H4 (cell line): ENCODE results near the gene DROSHA. TPM values are rescaled to one million over a fixed set of nuclear protein-coding genes. Genes with fewer than 3 reads are reported as not detected.

ENCODE experiments used
- DNase-seq: peaks from one replicate; pipeline ENCODE4 v3.0.0-alpha.2; 2015; ENCODE audit warnings: low spot score
- total RNA-seq: library from RNA; depleted of rRNA; stranded (reverse); fragments of >200 nt; shearing (Covaris generic); gene quantifications from 2 replicates; pipeline ENCODE4 v1.2.3, GENCODE V29; 2014

The DROSHA gene
- total RNA-seq, 1 experiment from 2014 or later: 42.5 TPM

DNA sequence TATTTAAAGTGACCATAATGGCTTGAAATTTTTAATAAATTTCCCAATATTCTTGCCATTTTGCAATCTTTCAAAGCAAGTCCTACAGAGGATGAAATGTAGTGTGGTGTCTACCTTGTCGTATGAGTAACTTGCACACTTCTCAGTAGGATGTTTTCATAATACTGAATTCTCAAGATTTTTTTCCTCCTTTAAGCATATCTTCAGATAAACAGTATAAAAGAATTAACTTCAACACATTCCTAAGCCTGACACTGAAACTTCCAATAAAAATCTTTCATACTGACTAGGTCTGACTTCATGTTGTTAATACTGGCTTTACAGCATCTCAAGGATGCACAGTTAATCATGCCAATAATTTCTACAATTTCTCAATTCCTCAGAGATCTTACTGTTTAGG is 62.0 kb downstream of the DROSHA start:
- no peak for DNase-seq

DNA sequence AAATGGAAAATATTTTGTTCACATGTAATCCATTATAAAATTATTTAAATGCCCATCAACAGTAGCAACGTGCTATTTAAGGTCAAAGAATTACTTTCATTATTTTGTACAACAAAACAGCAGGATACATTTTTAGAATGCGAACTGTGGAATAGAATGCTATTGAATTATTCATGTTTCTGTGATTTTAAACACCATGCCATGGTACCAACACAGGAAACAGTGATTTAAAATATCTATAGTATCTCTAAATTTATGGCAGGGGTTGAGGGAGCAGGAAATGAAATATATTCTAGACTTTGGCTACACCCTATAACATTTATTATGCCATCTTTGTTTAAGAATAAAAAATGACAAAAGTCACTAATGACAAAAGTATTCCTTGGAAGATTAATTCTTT is 62.4 kb downstream of the DROSHA start:
- no peak for DNase-seq

GRCh38 chr5:31465291-31465690 is 66.6 kb downstream of the DROSHA start:
- no peak for DNase-seq

DNA sequence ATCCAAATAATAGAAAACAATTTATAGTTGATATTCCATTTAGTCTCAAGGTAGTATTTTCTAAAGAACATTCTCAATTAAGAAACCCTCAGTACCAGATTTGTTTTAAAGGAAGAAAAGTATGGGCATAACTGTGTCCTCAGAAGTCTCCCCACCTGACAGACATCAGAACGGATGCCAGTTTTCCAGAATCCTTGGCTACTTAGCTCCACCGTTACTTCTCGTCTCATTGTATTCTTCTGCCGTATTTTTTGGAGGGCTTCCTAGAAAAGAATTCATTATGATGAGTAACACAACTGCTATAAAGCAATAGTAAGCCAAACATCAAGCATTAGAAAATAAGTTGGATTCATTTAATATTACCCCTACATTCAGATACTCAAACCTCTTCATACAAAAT is 67.8 kb downstream of the DROSHA start:
- no peak for DNase-seq

DNA sequence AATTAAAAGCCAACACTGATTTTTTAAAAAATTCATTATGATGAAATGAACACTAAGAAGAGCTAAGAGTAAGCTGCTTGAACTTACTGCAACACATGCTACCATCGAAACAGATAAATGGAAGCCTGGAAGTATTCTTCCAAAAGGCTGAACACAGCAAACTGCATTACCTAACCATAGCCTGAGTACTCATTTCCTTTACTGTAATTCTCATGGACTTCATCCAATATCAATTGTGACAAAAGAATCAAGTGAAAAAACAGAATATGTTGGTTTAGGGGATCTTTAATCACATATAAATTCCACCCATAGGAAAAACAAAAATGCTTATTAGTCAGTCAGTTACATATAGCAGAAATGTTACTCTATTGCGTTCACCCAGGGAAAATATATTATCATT is 68.5 kb downstream of the DROSHA start:
- no peak for DNase-seq

DNA sequence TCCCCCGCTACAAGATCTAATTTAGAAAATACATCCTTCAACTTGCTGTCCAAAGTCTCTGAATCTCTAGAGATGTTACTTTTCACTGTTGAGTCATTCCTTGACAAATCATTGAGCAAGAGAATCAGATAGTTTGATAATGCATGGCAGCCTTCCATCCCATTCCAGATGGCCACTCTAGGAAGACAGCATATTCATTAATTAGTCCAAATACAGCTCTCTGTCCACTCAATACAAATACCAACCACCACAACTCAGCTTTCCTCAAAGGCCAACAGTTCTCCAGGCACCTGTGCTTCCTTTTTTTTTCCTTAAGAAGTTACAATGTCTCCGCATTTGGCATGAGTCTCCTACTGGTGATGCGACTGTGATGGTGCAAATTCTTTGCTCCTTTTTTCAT is 72.3 kb downstream of the DROSHA start:
- DNase-seq: no peak

- DNase-seq: no peak
Observed at GRCh38 chr5:31455172-31455571, 76.7 kb downstream of the DROSHA start.

GRCh38 chr5:31453522-31453921 is 78.4 kb downstream of the DROSHA start:
- no peak for DNase-seq

GRCh38 chr5:31452314-31452713 is 79.6 kb downstream of the DROSHA start:
- no peak for DNase-seq

DNA sequence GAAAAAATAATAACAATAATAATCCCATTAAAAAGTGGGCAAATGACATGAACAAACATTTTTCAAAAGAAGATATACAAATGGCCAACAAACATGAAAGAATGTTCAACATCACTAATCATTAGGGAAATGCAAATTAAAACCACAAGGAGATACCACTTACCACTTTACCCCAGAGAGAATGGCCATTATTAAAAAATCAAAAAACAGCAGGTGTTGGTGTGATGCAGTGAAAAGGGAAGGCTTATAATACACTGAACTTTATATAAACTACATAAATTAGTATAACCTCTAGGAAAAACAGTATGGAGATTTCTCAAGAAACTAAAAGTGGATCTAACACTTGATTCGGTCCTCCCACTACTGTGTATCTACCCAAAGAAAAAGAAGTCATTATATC is 81.9 kb downstream of the DROSHA start:
- DNase-seq: no peak

GRCh38 chr5:31449174-31449573 is 82.7 kb downstream of the DROSHA start:
- no peak for DNase-seq

GRCh38 chr5:31445041-31445600 is 86.8 kb downstream of the DROSHA start:
- DNase-seq: no peak

GRCh38 chr5:31443572-31443971 is 88.3 kb downstream of the DROSHA start:
- DNase-seq: no peak

DNA sequence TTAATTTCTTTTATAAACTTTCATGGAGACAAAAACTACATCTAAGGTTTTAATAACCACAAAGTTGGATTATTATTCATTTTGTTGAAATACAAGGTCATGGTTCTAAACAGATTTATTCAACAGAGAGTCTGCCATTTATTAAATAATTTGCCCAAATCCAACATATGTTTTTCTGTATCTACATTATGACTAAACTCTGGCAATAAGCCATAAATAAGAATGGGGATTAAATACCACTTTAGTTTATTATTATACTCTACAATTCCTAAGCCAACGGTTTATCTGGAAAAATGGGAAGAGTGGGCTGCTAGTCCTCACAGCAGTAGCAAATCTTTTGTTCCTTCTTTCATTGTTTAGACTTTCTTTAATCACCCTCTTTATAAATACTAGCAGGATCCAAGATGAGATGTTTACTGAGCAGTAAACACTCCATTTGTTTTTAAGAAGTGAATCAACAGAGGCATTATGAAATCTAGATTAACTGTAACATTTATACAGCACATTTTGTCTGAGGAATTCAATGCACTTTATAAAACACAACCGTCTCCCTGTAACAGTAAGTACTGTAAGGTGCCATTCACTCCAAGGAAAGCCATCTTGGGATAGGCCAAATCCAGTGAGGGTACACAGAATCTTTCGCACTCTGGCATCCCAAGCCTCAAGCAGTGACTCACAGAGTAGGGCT is 89.7 kb downstream of the DROSHA start:
- DNase-seq: peak; percentile 16

GRCh38 chr5:31436851-31437250 is 95.0 kb downstream of the DROSHA start:
- no peak for DNase-seq

- DNase-seq: no peak
Observed at GRCh38 chr5:31435730-31436129, 96.2 kb downstream of the DROSHA start.

GRCh38 chr5:31434898-31435297 is 97.0 kb downstream of the DROSHA start:
- no peak for DNase-seq

GRCh38 chr5:31433229-31433628 is 98.7 kb downstream of the DROSHA start:
- no peak for DNase-seq

DNA sequence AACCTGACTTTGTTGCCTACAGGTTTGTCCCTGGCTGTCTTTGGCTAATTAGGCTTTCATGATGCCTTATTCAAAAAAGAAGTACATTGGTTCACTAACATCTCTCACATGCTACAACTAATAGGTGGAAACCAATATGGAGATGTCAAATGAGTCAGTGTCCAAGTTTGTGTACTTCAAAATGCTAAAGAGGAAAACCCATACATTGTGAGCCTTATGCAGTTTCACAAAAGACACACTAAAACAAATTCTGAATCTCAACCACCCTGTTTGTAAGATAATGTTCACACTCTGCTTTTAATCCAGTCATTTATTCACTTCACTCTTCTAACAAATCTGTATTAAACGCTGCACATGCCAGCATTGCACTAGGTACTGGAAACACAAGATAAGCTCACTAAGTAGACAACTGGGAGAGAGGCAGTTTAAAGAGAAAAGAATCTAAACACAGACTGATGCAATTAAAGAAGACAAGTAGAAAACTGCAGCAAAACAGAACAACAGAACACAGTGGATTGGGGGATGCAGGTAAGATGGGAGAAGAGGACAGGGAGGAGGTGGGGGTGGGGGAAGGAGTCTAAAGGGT is 104.1 kb downstream of the DROSHA start:
- no peak for DNase-seq

- DNase-seq: no peak
Observed at GRCh38 chr5:31427013-31427723, 104.7 kb downstream of the DROSHA start.

- no peak for DNase-seq
Observed at GRCh38 chr5:31421806-31422586, 109.9 kb downstream of the DROSHA start.

GRCh38 chr5:31417512-31417911 is 114.4 kb downstream of the DROSHA start:
- DNase-seq: no peak
